AG04449 (cell line): ENCODE results near the gene DIS3L2.

Experiments used
- CTCF ChIA-PET: fragments of 350-600 bp; formaldehyde crosslinking; extraction: SDS; loops from one replicate; lab custom pipeline; 2021; ENCODE audit warnings: antibody characterized with exemption; lab: Yijun Ruan, JAX
- POLR2A ChIA-PET: fragments of 400-600, 350-600 bp; formaldehyde crosslinking; extraction: SDS; loops from one replicate; lab custom pipeline; 2020; ENCODE audit warnings: antibody characterized with exemption, inconsistent platforms; lab: Yijun Ruan, JAX
- DNase-seq: peaks from one replicate; pipeline ENCODE4 v3.0.0-alpha.2; 2010; ENCODE audit warnings: low read depth, low spot score
- H3K4me3 ChIP-seq: 2 replicates; pipeline ENCODE4 v1.5.1; 2011; ENCODE audit warnings: low read depth, mild to moderate bottlenecking, control low read depth, low read length
- TF ChIP-seq, protein P1 (sequence below): IDR thresholded peaks from one replicate; pipeline ENCODE4 v1.5.1; 2011; ENCODE audit warnings: mild to moderate bottlenecking, moderate library complexity, low read length, control low read depth, inconsistent platforms; ENCODE audit not compliant: insufficient read depth; ENCODE audit errors: missing control alignments

Gene DIS3L2

DNA sequence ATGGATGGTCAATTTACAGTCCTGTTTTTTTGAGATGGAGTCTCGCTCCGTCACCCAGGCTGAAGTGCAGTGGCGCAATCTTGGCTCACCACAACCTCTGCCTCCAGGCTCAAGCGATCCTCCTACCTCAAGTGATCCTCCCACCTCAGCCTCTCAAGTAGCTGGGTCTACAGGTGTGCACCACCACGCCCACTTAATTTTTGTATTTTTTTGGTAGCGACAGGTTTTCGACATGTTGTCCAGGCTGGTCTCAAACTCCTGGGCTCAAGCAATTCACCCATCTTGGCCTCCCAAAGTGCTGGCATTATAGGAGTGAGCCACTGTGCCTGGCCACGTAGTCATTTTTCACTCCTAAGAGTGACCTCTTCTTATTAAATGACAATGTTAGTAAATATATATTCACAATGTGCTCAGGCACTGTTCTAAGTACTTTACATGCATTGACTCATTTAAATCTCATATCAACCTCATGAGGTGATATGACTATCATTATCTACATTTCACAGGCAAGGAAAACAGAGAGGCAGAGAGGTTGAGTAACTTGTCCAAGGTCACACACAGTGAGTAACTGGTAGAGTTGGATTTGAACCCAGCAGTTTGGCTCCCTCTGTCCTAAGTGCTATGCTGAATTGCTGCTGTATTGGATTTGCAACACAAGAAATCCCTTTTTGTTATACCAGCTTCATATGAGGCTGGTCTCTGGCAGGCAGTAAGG is 5.6 kb upstream of the DIS3L2 start:
- TF ChIP-seq, protein P1, sequence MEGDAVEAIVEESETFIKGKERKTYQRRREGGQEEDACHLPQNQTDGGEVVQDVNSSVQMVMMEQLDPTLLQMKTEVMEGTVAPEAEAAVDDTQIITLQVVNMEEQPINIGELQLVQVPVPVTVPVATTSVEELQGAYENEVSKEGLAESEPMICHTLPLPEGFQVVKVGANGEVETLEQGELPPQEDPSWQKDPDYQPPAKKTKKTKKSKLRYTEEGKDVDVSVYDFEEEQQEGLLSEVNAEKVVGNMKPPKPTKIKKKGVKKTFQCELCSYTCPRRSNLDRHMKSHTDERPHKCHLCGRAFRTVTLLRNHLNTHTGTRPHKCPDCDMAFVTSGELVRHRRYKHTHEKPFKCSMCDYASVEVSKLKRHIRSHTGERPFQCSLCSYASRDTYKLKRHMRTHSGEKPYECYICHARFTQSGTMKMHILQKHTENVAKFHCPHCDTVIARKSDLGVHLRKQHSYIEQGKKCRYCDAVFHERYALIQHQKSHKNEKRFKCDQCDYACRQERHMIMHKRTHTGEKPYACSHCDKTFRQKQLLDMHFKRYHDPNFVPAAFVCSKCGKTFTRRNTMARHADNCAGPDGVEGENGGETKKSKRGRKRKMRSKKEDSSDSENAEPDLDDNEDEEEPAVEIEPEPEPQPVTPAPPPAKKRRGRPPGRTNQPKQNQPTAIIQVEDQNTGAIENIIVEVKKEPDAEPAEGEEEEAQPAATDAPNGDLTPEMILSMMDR = no peak
- POLR2A ChIA-PET = no interaction called here
- H3K4me3 ChIP-seq = no peak overlapping the region
- no peak for DNase-seq
- CTCF ChIA-PET = interaction anchor here (0.6 kb wide), 1 partner anchor 1098 kb away, joined by 3 read pairs; no protein-coding TSS in a partner anchor

DNA sequence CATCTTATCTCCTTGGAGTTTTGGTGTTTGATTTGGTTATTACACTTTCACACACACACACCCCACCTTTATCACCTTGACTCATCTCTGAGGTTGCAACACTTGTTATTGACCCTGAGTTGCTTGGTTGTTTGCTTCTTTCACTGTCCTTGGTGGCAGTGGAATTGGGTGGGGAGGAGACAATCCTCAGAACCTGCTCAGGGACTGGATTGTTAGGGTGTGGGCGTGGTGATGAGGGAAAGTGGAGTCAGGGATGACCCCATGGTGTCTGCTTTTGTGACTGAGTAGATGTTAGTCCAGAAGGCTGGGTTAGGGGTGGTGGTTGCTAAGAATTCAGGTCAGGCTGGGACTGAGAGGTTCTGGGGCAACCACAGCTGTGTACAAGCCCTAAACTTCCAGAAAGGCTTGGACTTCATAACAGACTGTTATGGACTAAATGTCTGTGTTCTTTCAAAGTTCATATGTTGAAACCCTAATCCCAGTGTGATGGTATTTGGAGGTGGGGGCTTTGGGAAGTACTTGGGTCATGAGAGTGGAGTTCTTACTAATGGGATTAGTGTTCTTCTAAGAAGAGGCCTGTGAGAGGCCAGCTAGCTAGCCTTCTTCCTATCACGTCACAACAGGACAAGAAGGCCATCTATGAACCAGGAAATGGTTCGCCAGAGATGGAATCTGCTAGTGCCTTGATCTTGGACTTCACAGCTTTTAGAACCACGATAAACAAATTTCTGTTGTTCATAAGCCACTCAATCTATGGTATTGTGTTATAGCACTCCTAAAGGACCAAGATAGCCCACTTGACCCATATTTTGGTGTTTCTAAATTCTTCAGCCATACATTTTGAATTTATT is 3.4 kb upstream of the DIS3L2 start:
- H3K4me3 ChIP-seq = no peak overlapping the region
- TF ChIP-seq, protein P1 = no peak
- DNase-seq = no peak
- CTCF ChIA-PET = no interaction called here
- POLR2A ChIA-PET = no interaction called here

DNA sequence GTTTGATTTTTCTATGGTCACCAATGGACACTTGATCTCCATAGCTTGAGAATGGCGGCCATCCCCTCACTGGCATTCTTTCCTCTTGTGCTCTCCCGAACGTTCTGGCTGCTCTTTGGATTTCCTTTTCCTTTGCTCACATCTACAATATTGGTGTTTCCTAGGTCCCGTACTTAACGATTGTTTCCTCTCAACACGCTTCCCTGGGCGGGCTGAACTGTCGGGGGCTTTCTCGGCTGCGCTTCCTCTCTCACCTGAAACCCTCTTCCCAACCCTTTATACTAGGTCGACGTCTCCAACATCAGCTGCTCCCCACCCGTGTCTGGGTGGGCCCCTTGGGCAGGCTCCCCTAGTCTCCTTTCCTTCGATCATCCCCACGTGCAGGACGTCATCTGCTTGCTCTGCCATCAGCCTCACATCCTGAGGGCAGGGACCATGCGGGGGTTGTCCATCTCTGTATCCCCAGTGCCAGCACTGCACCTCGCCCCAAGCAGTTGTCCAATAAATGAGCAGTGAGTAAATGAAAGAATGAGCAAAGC is 634 bp upstream of the DIS3L2 start:
- ChIA-PET POLR2A (no interaction called here), CTCF (interaction anchor here (0.6 kb wide), 1 partner anchor 43 kb away, joined by 3 read pairs; no protein-coding TSS in a partner anchor)
- H3K4me3 ChIP-seq = peak overlapping the region; percentile 92
- DNase-seq = no peak
- TF ChIP-seq, protein P1 = no peak

DNA sequence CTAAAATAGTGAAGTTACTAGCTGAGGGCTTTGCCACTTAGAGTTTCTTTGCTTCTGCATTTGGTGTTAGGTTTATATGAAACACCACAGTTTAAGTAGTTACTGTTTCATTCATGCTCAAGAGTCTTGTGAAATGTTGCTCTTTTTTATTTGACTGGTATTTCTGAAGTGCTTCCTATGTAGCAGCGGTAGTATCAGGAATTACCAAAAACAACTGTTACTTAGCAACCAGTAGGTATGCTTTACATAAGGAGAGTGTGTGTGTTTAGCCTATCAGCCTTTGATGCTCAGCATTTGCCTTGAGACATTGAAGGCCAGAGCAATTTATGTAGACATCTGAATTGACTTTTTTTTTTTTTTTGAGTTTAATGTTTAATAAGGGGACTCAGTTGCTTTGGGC is 3.6 kb downstream of the DIS3L2 start:
- ChIA-PET CTCF (interaction anchor here (0.9 kb wide), 1 partner anchor 8 kb away, joined by 3 read pairs; no protein-coding TSS in a partner anchor), POLR2A (no interaction called here)
- TF ChIP-seq, protein P1 = no peak
- no peak for DNase-seq
- no peak overlapping the region for H3K4me3 ChIP-seq

DNA sequence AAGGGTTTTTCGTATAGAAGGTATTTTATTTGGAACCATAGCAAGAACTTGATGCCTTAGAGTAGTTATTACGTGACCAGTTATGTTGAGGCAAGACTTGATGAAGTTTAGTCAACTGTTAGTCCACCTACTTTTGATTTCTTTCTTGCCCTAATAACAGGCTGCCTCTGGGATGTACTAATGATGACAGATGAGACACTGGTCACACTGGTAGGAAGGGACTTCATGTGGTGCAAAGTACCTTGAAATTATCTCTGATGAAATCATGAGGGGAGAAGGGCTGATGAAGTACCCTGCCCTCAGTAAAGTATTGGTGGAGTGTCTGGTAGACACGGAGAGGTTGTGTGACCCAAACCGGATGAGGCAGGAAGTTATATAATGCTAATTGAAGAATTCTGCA is 5.4 kb downstream of the DIS3L2 start:
- TF ChIP-seq, protein P1 = no peak
- CTCF ChIA-PET = no interaction called here
- POLR2A ChIA-PET = no interaction called here
- no peak overlapping the region for H3K4me3 ChIP-seq
- DNase-seq = no peak

DNA sequence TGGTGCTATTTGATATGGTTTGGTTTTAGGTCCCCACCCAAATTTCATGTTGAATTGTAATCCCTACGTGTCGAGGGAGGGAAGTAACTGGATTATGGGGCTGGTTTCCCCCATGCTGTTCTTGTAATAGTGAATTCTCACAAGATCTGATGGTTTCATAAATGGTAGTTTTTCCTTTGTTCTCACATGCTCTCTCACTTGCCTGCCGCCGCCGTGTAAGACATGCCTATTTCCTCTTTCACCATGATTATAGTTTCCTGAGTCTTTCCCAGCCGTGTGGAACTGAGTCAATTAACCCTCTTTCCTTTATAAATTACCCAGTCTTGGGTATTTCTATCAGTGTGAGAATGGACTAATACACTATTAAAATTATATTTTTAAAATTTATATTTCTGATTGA is 7.3 kb downstream of the DIS3L2 start:
- CTCF ChIA-PET = no interaction called here
- no peak for DNase-seq
- TF ChIP-seq, protein P1 = no peak
- no peak overlapping the region for H3K4me3 ChIP-seq
- POLR2A ChIA-PET = no interaction called here
